Progenitor cell of endocrine pancreas (in vitro differentiated cells): ENCODE results near the gene PVR. TPM values are rescaled to one million over a fixed set of nuclear protein-coding genes. Genes with fewer than 3 reads are reported as not detected.

Experiments
- DNase-seq: peaks from one replicate; pipeline ENCODE4 v3.0.0; 2021; ENCODE audit warnings: low spot score; ENCODE audit not compliant: unreplicated experiment
- H3K27ac Mint-ChIP-seq: 2 replicates; pipeline ENCODE4 v1.8.0; 2021; ENCODE audit warnings: mild to moderate bottlenecking, moderate library complexity, mixed read lengths
- H3K27me3 Mint-ChIP-seq: 2 replicates; pipeline ENCODE4 v1.8.0; 2021; ENCODE audit warnings: mixed read lengths
- H3K36me3 Mint-ChIP-seq: 2 replicates; pipeline ENCODE4 v1.8.0; 2022; ENCODE audit warnings: mixed read lengths; ENCODE audit not compliant: insufficient read depth
- H3K4me1 Mint-ChIP-seq: 2 replicates; pipeline ENCODE4 v1.8.0; 2021; ENCODE audit warnings: low read depth, mixed read lengths
- H3K4me3 Mint-ChIP-seq: 2 replicates; pipeline ENCODE4 v1.8.0; 2021; ENCODE audit warnings: low read depth, mild to moderate bottlenecking, moderate library complexity, mixed read lengths
- H3K9me3 Mint-ChIP-seq: 2 replicates; pipeline ENCODE4 v1.8.0; 2021; ENCODE audit warnings: low read depth, mixed read lengths
- long read RNA-seq: library from polyadenylated mRNA; unstranded; transcript quantifications from one replicate; pipeline ENCODE4 v2.0.0, GENCODE V29; 2020
- total RNA-seq: library from RNA; stranded (reverse); gene quantifications from 2 replicates; pipeline ENCODE4 v1.2.1, GENCODE V29; 2021
- TF ChIP-seq, protein P1 (sequence below): fragments of 200-600 bp; sonication (generic); IDR thresholded peaks from one replicate; pipeline ENCODE4 v1.5.0; 2021; ENCODE audit warnings: antibody characterized with exemption, mild to moderate bottlenecking; ENCODE audit not compliant: unreplicated experiment

PVR gene, protein sequence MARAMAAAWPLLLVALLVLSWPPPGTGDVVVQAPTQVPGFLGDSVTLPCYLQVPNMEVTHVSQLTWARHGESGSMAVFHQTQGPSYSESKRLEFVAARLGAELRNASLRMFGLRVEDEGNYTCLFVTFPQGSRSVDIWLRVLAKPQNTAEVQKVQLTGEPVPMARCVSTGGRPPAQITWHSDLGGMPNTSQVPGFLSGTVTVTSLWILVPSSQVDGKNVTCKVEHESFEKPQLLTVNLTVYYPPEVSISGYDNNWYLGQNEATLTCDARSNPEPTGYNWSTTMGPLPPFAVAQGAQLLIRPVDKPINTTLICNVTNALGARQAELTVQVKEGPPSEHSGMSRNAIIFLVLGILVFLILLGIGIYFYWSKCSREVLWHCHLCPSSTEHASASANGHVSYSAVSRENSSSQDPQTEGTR
- total RNA-seq = 61.2 and 64.3 TPM in 2 replicates
- long read RNA-seq, transcript PVR-205 (8 exons, 3,325 nt) = major isoform, 45 of 120 reads
- long read RNA-seq, transcript PVR-203 (8 exons, 3,078 nt) = minor isoform, 13 of 120 reads
- long read RNA-seq, transcript PVR-202 (7 exons, 3,166 nt) = minor isoform, 16 of 120 reads
- long read RNA-seq, partial matches to known transcripts = 25 of 120 reads
- long read RNA-seq, other reads (novel, unspliced or antisense) = 21 of 120 reads

DNA sequence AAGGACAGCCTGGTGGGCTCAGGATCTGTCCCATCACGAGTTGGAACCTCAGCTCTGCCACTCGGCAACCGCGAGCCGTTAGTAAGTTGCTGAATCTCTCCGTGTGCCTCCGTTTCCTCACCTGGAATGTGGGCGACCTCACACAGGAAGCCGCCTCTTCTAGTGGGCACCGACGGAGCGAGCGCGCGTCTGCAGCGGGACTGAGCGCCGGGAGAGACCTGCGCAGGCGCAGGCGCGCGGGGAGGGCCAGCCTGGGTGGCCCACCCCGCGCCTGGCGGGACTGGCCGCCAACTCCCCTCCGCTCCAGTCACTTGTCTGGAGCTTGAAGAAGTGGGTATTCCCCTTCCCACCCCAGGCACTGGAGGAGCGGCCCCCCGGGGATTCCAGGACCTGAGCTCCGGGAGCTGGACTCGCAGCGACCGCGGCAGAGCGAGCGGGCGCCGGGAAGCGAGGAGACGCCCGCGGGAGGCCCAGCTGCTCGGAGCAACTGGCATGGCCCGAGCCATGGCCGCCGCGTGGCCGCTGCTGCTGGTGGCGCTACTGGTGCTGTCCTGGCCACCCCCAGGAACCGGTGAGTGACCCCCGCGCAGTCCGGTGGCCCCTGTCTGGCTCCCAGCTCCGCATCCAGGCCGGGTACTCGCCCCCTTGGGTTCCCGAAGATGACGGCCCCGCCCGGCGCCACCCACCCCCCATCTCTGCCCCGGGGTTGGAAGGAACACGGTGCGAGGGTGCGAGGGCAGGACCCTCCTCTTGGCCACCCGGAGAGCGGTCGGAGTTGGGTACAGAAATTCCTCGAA, at the start of gene PVR:
PVR (plus strand) TSS at position 306 of the 797 bp plus-strand sequence; CDS start at position 493, 187 bp downstream.
- Mint-ChIP-seq H3K4me3 (peak within 1 kb of the TSS; percentile 90), H3K27ac (peak within 1 kb of the TSS; percentile 94), H3K36me3 (peaks cover 4% of the 10 kb centered on the region), H3K27me3 (no peaks in the 10 kb centered on the region), H3K9me3 (no peaks in the 10 kb centered on the region), H3K4me1 (peaks cover 17% of the 10 kb centered on the region)
- TF ChIP-seq, protein P1, sequence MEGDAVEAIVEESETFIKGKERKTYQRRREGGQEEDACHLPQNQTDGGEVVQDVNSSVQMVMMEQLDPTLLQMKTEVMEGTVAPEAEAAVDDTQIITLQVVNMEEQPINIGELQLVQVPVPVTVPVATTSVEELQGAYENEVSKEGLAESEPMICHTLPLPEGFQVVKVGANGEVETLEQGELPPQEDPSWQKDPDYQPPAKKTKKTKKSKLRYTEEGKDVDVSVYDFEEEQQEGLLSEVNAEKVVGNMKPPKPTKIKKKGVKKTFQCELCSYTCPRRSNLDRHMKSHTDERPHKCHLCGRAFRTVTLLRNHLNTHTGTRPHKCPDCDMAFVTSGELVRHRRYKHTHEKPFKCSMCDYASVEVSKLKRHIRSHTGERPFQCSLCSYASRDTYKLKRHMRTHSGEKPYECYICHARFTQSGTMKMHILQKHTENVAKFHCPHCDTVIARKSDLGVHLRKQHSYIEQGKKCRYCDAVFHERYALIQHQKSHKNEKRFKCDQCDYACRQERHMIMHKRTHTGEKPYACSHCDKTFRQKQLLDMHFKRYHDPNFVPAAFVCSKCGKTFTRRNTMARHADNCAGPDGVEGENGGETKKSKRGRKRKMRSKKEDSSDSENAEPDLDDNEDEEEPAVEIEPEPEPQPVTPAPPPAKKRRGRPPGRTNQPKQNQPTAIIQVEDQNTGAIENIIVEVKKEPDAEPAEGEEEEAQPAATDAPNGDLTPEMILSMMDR = peak; percentile 20
- peak; percentile 40 for DNase-seq

DNA sequence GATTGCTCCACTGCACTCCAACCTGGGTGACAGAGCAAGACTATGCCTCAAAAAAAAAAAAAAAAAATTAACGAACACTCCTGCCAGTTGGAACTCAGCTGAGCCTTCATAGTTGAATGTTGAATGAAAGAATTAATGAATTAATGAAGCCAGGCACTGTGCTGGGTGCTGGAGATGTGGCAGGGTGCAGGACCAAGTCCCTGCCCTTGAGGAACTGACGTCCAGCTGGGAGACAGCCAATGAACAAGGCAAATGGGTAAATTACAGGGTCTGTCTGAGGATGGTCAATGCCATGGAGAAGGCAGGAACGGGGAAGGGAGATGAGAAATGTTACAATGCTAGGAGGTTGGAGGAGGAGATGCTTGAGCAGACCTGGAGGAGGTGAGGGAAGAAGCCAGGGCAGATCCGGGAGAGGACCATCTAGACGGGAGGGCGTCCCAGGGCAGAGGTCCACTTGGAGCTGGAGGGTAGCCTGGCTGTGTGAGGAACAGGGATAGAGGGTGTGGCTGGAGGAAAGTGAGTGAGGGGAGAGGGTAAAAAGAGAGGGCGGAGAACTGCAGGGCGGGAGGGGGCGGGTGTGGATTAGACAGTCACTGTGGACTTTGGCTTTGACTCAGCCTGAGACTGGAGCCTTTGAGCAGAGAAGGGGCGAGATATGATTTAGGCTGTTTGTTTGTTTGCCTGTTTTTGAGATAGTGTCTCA, 47.1 kb upstream of the PVR start:
- no peaks in the 10 kb centered on the region for H3K36me3 Mint-ChIP-seq
- DNase-seq = no peak
- peaks cover 4% of the 10 kb centered on the region for H3K9me3 Mint-ChIP-seq
- H3K4me3 Mint-ChIP-seq = no peak overlapping the region
- no peaks in the 10 kb centered on the region for H3K27me3 Mint-ChIP-seq
- peak overlapping the region; percentile 39 for H3K27ac Mint-ChIP-seq
- TF ChIP-seq, protein P1 = no peak
- H3K4me1 Mint-ChIP-seq = peaks cover 35% of the 10 kb centered on the region

DNA sequence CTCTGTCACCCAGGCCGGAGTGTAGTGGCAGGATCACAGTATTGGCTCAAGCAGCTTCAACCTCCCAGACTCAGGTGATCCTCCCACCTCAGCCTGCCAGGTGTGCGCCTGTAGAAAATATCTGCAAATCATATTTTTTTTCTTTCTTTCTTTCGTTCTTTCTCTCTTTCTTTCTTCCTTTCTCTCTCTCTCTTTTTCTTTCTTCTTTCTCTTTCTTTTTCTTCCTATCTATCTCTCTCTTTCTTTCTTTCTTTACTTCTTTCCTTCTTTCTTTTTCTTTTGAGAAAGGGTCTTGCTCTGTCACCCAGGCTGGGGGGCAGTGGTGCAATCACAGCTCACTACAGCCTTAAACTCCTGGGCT, 46.6 kb upstream of the PVR start:
- Mint-ChIP-seq H3K36me3 (no peaks in the 10 kb centered on the region), H3K27ac (peak overlapping the region; percentile 39), H3K9me3 (peaks cover 2% of the 10 kb centered on the region), H3K4me1 (peaks cover 36% of the 10 kb centered on the region), H3K27me3 (no peaks in the 10 kb centered on the region), H3K4me3 (no peak overlapping the region)
- DNase-seq = no peak
- TF ChIP-seq, protein P1 = no peak

DNA sequence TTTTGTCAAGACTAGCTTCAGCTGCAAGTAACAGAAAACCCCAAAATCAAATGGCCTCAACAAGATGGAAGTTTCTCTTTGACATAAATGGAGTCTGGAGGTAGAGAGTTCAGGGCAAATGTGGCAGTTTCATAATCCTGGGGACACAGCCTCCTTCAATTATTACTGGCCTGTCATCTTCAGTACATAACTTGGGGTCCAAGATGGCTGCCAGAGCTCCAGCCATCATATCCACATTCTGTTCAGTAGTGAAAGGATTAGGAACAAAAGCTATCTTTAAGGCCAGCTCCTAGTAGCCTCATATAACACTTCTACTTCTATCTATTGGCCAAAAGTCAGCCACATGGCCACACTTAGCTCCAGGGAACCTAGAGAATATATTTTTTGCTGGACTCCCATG, 45.4 kb upstream of the PVR start:
- H3K27ac Mint-ChIP-seq = no peak overlapping the region
- TF ChIP-seq, protein P1 = no peak

DNA sequence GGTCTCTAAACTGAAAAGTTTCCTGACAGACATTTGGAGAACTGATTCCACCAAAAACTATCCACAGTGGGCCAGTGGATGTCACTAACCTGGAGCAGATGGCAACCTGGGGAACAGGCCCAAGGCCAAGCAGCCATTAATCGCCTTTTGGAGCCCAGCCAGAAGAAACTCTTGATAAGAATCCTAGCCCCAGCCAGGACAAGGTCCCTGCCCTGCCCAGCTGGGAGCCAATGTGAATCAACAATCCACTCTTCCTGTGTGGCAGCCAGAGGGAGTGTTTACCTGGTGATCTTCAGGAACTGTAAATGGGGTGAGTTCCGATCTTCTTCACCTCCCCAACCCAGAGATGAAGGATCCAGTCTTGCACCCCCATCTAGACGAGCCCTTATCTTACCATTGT, 44.8 kb upstream of the PVR start:
- TF ChIP-seq, protein P1 = no peak
- H3K27me3 Mint-ChIP-seq = no peaks in the 10 kb centered on the region

More for the DNA sequence above, 45.4 kb upstream of the PVR start:
- H3K36me3 Mint-ChIP-seq = no peaks in the 10 kb centered on the region
- no peaks in the 10 kb centered on the region for H3K27me3 Mint-ChIP-seq
- DNase-seq = no peak
- no peak overlapping the region for H3K4me3 Mint-ChIP-seq
- peaks cover 40% of the 10 kb centered on the region for H3K4me1 Mint-ChIP-seq
- H3K9me3 Mint-ChIP-seq = no peaks in the 10 kb centered on the region

More for the DNA sequence above, 44.8 kb upstream of the PVR start:
- no peaks in the 10 kb centered on the region for H3K36me3 Mint-ChIP-seq
- no peak overlapping the region for H3K27ac Mint-ChIP-seq
- peaks cover 41% of the 10 kb centered on the region for H3K4me1 Mint-ChIP-seq
- no peak for DNase-seq
- H3K9me3 Mint-ChIP-seq = no peaks in the 10 kb centered on the region
- no peak overlapping the region for H3K4me3 Mint-ChIP-seq
